PFSK-1 (cell line): ENCODE results near the gene CUEDC2.

Experiments used
- FOXP2 ChIP-seq: optimal IDR thresholded peaks from 2 replicates; pipeline ENCODE3; 2011; ENCODE audit warnings: borderline replicate concordance, control low read depth, inconsistent platforms; ENCODE audit not compliant: insufficient read depth; ENCODE audit errors: extremely low read length, extremely low read depth
- POLR2AphosphoS5 ChIP-seq: IDR thresholded peaks from 2 replicates; pipeline ENCODE4 v1.6.1; 2012; ENCODE audit warnings: low read depth, mild to moderate bottlenecking, control low read depth, low read length, moderate library complexity
- REST ChIP-seq, 2 experiments: IDR thresholded peaks; 2 replicates each; pipeline versions ENCODE4 v1.6.1 to v1.8.0; 2011 to 2012; ENCODE audit warnings: low read depth in 2 of 2, low read length in 2 of 2, control low read depth in 1 of 2, inconsistent platforms in 1 of 2, mild to moderate bottlenecking in 1 of 2, moderate library complexity in 1 of 2; ENCODE audit not compliant: insufficient read depth in 1 of 2
- SIN3A ChIP-seq: IDR thresholded peaks from 2 replicates; pipeline ENCODE4 v1.6.1; 2012; ENCODE audit warnings: mild to moderate bottlenecking, low read length, moderate library complexity, borderline replicate concordance; ENCODE audit not compliant: insufficient read depth
- TAF1 ChIP-seq: IDR thresholded peaks from 2 replicates; pipeline ENCODE4 v1.6.1; 2012; ENCODE audit warnings: low read length, control low read depth, borderline replicate concordance; ENCODE audit not compliant: insufficient read depth

CUEDC2 gene

GRCh38 chr10:102404361-102405107 lies 27.8 kb downstream of the CUEDC2 start:
- TF ChIP-seq TAF1 (no peak), REST (IDR thresholded peaks at IDR 0.05; ENCODE audit: insufficient read depth in 1 of 2, low read depth in 2 of 2, low read length in 2 of 2) (no peak), SIN3A (no peak), POLR2AphosphoS5 (no peak), FOXP2 (no peak)

DNA sequence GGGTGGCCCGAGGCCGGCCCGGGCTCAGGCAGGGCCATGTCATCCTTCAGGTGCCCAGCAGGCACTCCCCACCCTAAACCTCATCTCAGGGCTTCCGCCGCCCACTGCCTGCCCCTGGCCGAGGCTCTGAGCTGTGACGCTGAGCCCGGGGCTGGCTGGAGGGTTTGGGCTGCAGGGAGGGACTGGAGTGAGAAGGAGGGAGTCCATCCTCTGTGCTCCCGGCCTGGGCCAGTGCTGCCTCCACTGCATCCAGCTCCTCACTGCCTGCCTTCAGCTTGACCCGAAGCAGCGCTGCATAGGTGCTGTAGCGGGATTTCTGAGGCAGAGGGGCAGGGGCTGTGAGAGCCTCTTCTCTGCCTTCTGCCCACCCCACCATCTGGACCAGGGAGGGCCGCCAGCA lies 29.3 kb downstream of the CUEDC2 start:
- TF ChIP-seq POLR2AphosphoS5 (no peak), FOXP2 (no peak), TAF1 (no peak), SIN3A (no peak), REST (IDR thresholded peaks at IDR 0.05; ENCODE audit: insufficient read depth in 1 of 2, low read depth in 2 of 2, low read length in 2 of 2) (no peak)

GRCh38 chr10:102402512-102402896 lies 29.9 kb downstream of the CUEDC2 start:
- TF ChIP-seq TAF1 = no peak
- no peak for TF ChIP-seq SIN3A
- TF ChIP-seq FOXP2 = no peak
- TF ChIP-seq REST (IDR thresholded peaks at IDR 0.05; ENCODE audit: insufficient read depth in 1 of 2, low read depth in 2 of 2, low read length in 2 of 2) = no peak
- TF ChIP-seq POLR2AphosphoS5 = no peak

GRCh38 chr10:102401735-102402511 lies 30.5 kb downstream of the CUEDC2 start:
- TF ChIP-seq REST (IDR thresholded peaks at IDR 0.05; ENCODE audit: insufficient read depth in 1 of 2, low read depth in 2 of 2, low read length in 2 of 2) = no peak
- TF ChIP-seq POLR2AphosphoS5 = no peak
- no peak for TF ChIP-seq FOXP2
- no peak for TF ChIP-seq SIN3A
- TF ChIP-seq TAF1 = no peak
